SK-N-SH (cell line): ENCODE results near the gene SEZ6L2. TPM values are rescaled to one million over a fixed set of nuclear protein-coding genes. Genes with fewer than 3 reads are reported as not detected.

Source experiments
- CTCF ChIA-PET: fragments of 300-600, 350-600 bp; formaldehyde crosslinking; extraction: SDS; loops from one replicate; lab custom pipeline; 2021; lab: Yijun Ruan, JAX
- POLR2A ChIA-PET: fragments of 350-600 bp; sonication (Branson Sonifier 250); formaldehyde crosslinking; extraction: SDS; loops from one replicate; lab custom pipeline; 2020; ENCODE audit warnings: antibody characterized with exemption, inconsistent platforms; lab: Yijun Ruan, JAX
- DNase-seq: peaks from one replicate; pipeline ENCODE4 v3.0.0; 2012
- H2AFZ ChIP-seq: fragments of 200-600 bp; sonication (generic); 2 replicates; pipeline ENCODE4 v1.8.1; 2016; ENCODE audit warnings: antibody characterized with exemption, mild to moderate bottlenecking, low read depth
- H3F3A ChIP-seq: fragments of 200-600 bp; sonication (generic); replicated peaks from 2 replicates; pipeline ENCODE3; 2016; ENCODE audit warnings: antibody characterized with exemption, mild to moderate bottlenecking; ENCODE audit not compliant: insufficient read depth
- H3K27ac ChIP-seq, 2 experiments: fragments of 200-500 bp in 1 of 2; fragments of 200-600 bp in 1 of 2; sonication (Bioruptor generic) in 1 of 2; sonication (generic), shearing (Covaris generic) in 1 of 2; 2 replicates each; pipeline versions ENCODE4 v1.5.1 to v1.6.1; 2014 to 2016; ENCODE audit warnings: low read depth in 2 of 2, inconsistent platforms in 1 of 2, low read length in 1 of 2, mild to moderate bottlenecking in 1 of 2, mixed read lengths in 1 of 2
- H3K27me3 ChIP-seq: fragments of 200-600 bp; sonication (generic), shearing (Covaris generic); 2 replicates; pipeline ENCODE4 v1.6.1; 2016; ENCODE audit warnings: mixed run types; ENCODE audit not compliant: insufficient read depth
- H3K36me3 ChIP-seq, 2 experiments: fragments of 200-500 bp in 1 of 2; fragments of 200-600 bp in 1 of 2; sonication (Bioruptor generic) in 1 of 2; sonication (generic) in 1 of 2; replicated peaks in 1 of 2; 2 replicates each; pipeline versions ENCODE3 to v1.5.1; 2014 to 2016; ENCODE audit warnings: low read length in 1 of 2, mild to moderate bottlenecking in 1 of 2; ENCODE audit not compliant: insufficient read depth in 2 of 2, control insufficient read depth in 1 of 2
- H3K4me1 ChIP-seq, 2 experiments: fragments of 200-500 bp in 1 of 2; fragments of 200-600 bp in 1 of 2; sonication (Bioruptor generic) in 1 of 2; sonication (generic), shearing (Covaris generic) in 1 of 2; 2 replicates each; pipeline versions ENCODE4 v1.5.1 to v1.6.1; 2014 to 2016; ENCODE audit warnings: low read depth in 1 of 2, low read length in 1 of 2, mixed run types in 1 of 2; ENCODE audit not compliant: insufficient read depth in 2 of 2, control insufficient read depth in 1 of 2
- H3K4me2 ChIP-seq: fragments of 200-600 bp; sonication (generic), shearing (Covaris generic); 2 replicates; pipeline ENCODE4 v1.6.1; 2017; ENCODE audit warnings: mixed run types
- H3K4me3 ChIP-seq, 2 experiments: fragments of 200-500 bp in 1 of 2; fragments of 200-600 bp in 1 of 2; sonication (Bioruptor generic) in 1 of 2; sonication (generic), shearing (Covaris generic) in 1 of 2; 2 replicates each; pipeline versions ENCODE4 v1.5.1 to v1.8.1; 2014 to 2016; ENCODE audit warnings: low read depth in 2 of 2, inconsistent platforms in 1 of 2, low read length in 1 of 2, mild to moderate bottlenecking in 1 of 2, mixed read lengths in 1 of 2, moderate library complexity in 1 of 2
- H3K79me2 ChIP-seq: fragments of 200-600 bp; sonication (generic); 2 replicates; pipeline ENCODE4 v1.8.1; 2017; ENCODE audit warnings: mild to moderate bottlenecking; ENCODE audit not compliant: insufficient read depth
- H3K9ac ChIP-seq: fragments of 200-600 bp; sonication (generic); 2 replicates; pipeline ENCODE4 v1.6.1; 2017; ENCODE audit warnings: mixed run types
- H3K9me2 ChIP-seq: fragments of 200-600 bp; sonication (generic); 2 replicates; pipeline ENCODE4 v1.6.1; 2017; ENCODE audit warnings: mixed run types
- H3K9me3 ChIP-seq: fragments of 200-600 bp; sonication (generic); 2 replicates; pipeline ENCODE4 v1.6.1; 2017; ENCODE audit warnings: mixed run types, mild to moderate bottlenecking, moderate library complexity
- H4K20me1 ChIP-seq: fragments of 200-600 bp; sonication (generic); 2 replicates; pipeline ENCODE4 v1.6.1; 2017; ENCODE audit warnings: mild to moderate bottlenecking, mixed run types; ENCODE audit not compliant: insufficient read depth
- CHD2 ChIP-seq: fragments of 150-350 bp; IDR thresholded peaks from 2 replicates; pipeline ENCODE4 v1.6.1; 2018; ENCODE audit warnings: low read length; ENCODE audit not compliant: partially characterized antibody
- CTCF ChIP-seq: fragments of 200-600 bp; sonication (generic); IDR thresholded peaks from 2 replicates; pipeline ENCODE4 v1.6.1; 2017; ENCODE audit warnings: antibody characterized with exemption, mild to moderate bottlenecking, moderate library complexity
- ELF1 ChIP-seq: IDR thresholded peaks from 2 replicates; pipeline ENCODE4 v1.4.0; 2012
- FOSL2 ChIP-seq: IDR thresholded peaks from 2 replicates; pipeline ENCODE4 v1.4.0; 2012; ENCODE audit warnings: low read depth, mild to moderate bottlenecking, moderate library complexity, borderline replicate concordance
- FOXJ3 ChIP-seq: sonication (generic); formaldehyde crosslinking; IDR thresholded peaks from 2 replicates; pipeline ENCODE4 v1.5.1; 2020; ENCODE audit warnings: mild to moderate bottlenecking, missing genetic modification reagents
- FOXM1 ChIP-seq: IDR thresholded peaks from 2 replicates; pipeline ENCODE4 v1.4.0; 2012; ENCODE audit warnings: low read depth, mild to moderate bottlenecking
- JUND ChIP-seq: IDR thresholded peaks from 2 replicates; pipeline ENCODE4 v1.4.0; 2012
- MAX ChIP-seq: IDR thresholded peaks from 2 replicates; pipeline ENCODE4 v1.4.0; 2012; ENCODE audit warnings: low read depth
- NFIC ChIP-seq: IDR thresholded peaks from 2 replicates; pipeline ENCODE4 v1.4.0; 2012; ENCODE audit warnings: borderline replicate concordance
- NRF1 ChIP-seq: IDR thresholded peaks from 2 replicates; pipeline ENCODE4 v1.6.1; 2012; ENCODE audit warnings: low read depth, mild to moderate bottlenecking, low read length
- RCOR1 ChIP-seq: fragments of 150-350 bp; IDR thresholded peaks from 2 replicates; pipeline ENCODE4 v1.6.1; 2017; ENCODE audit warnings: antibody characterized with exemption, low read length
- REST ChIP-seq: IDR thresholded peaks from 2 replicates; pipeline ENCODE4 v1.6.1; 2012; ENCODE audit warnings: mild to moderate bottlenecking, low read depth, low read length, moderate library complexity
- SIN3A ChIP-seq: IDR thresholded peaks from 2 replicates; pipeline ENCODE4 v1.6.1; 2012; ENCODE audit warnings: low read depth, mild to moderate bottlenecking, low read length, moderate library complexity, borderline replicate concordance
- TAF1 ChIP-seq: IDR thresholded peaks from 2 replicates; pipeline ENCODE4 v1.6.1; 2012; ENCODE audit warnings: low read depth, mild to moderate bottlenecking, low read length, moderate library complexity, borderline replicate concordance
- TEAD4 ChIP-seq: IDR thresholded peaks from 2 replicates; pipeline ENCODE4 v1.4.0; 2012; ENCODE audit warnings: mild to moderate bottlenecking, borderline replicate concordance; ENCODE audit not compliant: insufficient read depth
- WGBS: methylation state at CpG from one replicate; pipeline ENCODE4 v1.1.6; 2017; ENCODE audit warnings: low lambda C conversion rate; 5-methylcytosine and 5-hydroxymethylcytosine counted together
- polyA plus RNA-seq, 3 experiments: library from polyadenylated mRNA; depleted of rRNA; stranded (reverse); fragments of >200 nt; gene quantifications; 2 replicates each; pipeline ENCODE4 v1.2.3, GENCODE V29; 2012
- TF ChIP-seq, protein P1 (sequence below): fragments of 150-350 bp; IDR thresholded peaks from 2 replicates; pipeline ENCODE4 v1.6.1; 2016; ENCODE audit warnings: mild to moderate bottlenecking, low read depth, low read length

The SEZ6L2 gene
- polyA plus RNA-seq, 1 of the 3 experiments (the other 2 are of a cell fraction), result 59.8 TPM

GRCh38 chr16:29863669-29863984 lies 35.7 kb downstream of the SEZ6L2 start:
- H3K9ac ChIP-seq, result no peak overlapping the region; the same call in 1 of the 2 replicates

More at GRCh38 chr16:29863669-29863984, 35.7 kb downstream of the SEZ6L2 start:
- H3F3A ChIP-seq, result no peaks in the 10 kb centered on the region
- POLR2A ChIA-PET, result interaction anchor here (1.0 to 1.1 kb wide), 2 partner anchors 15 to 48 kb away, joined by 4 to 7 read pairs; partner anchors contain the start of gene PAGR1
- H2AFZ ChIP-seq, result peak overlapping the region; percentile 67; the same call in 1 of the 2 replicates
- no peak overlapping the region for H3K4me2 ChIP-seq
- H3K27ac ChIP-seq, result no peak overlapping the region; a peak in 2 of 4 replicates
- H3K9me3 ChIP-seq, result no peaks in the 10 kb centered on the region
- no peaks in the 10 kb centered on the region for H3K9me2 ChIP-seq
- peak overlapping the region; percentile 15 to 90; a peak in 3 of 4 replicates for H3K4me3 ChIP-seq
- 38% methylated on average over 14 of the region's 16 CpGs for WGBS
- peaks cover 0 to 17% of the 10 kb centered on the region in 2 experiments; a peak in 1 of 4 replicates for H3K4me1 ChIP-seq
- TF ChIP-seq NFIC, result no peak
- no peak for TF ChIP-seq REST
- TF ChIP-seq CHD2, result no peak
- TF ChIP-seq NRF1, result no peak
- TF ChIP-seq MAX, result no peak
- no peak for TF ChIP-seq SIN3A
- TF ChIP-seq FOXJ3 (CRISPR knock-in tag), result no peak
- TF ChIP-seq RCOR1, result no peak
- TF ChIP-seq, protein P1, sequence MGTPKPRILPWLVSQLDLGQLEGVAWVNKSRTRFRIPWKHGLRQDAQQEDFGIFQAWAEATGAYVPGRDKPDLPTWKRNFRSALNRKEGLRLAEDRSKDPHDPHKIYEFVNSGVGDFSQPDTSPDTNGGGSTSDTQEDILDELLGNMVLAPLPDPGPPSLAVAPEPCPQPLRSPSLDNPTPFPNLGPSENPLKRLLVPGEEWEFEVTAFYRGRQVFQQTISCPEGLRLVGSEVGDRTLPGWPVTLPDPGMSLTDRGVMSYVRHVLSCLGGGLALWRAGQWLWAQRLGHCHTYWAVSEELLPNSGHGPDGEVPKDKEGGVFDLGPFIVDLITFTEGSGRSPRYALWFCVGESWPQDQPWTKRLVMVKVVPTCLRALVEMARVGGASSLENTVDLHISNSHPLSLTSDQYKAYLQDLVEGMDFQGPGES, result no peak
- TF ChIP-seq TEAD4, result no peak
- no peak for TF ChIP-seq FOSL2
- TF ChIP-seq ELF1, result no peak
- TF ChIP-seq FOXM1, result no peak
- TF ChIP-seq TAF1, result no peak
- TF ChIP-seq CTCF, result no peak
- no peak for TF ChIP-seq JUND
- H3K27me3 ChIP-seq, result no peaks in the 10 kb centered on the region
- DNase-seq, result no peak
- H3K79me2 ChIP-seq, result peaks cover 18% of the 10 kb centered on the region
- CTCF ChIA-PET, result interaction anchor here (1.0 to 1.6 kb wide), 14 partner anchors 8 to 229 kb away, joined by 3 to 6 read pairs (median 5); partner anchors contain the start of genes KIF22, TAOK2 and TLCD3B
- H4K20me1 ChIP-seq, result no peaks in the 10 kb centered on the region
- H3K36me3 ChIP-seq, result peaks cover 5 to 12% of the 10 kb centered on the region in 2 experiments
